Measurements from ENCODE around the gene LRRC7. TPM values are rescaled to one million over a fixed set of nuclear protein-coding genes. Genes with fewer than 3 reads are reported as not detected.

The LRRC7 gene
- total RNA-seq, 1 experiment from 2014 or later: not detected

- ChIA-PET POLR2A (no interaction called here), CTCF (no interaction called here)
- intact Hi-C loops (cut with micrococcal nuclease; ENCODE audit: unreplicated experiment) (no loop called here), in situ Hi-C loops (cut with HindIII; ENCODE audit: low pct_unique_long_range_greater_than_20kb, low sequenced_read_pairs) (no loop called here)
- H3K36me3 ChIP-seq (ENCODE audit: control insufficient read depth, insufficient read depth, low read length): no peaks in the 10 kb centered on the region
- ATAC-seq (no peak), DNase-seq (ENCODE audit: low read depth, low spot score) (no peak)
- H3K9me3 ChIP-seq (ENCODE audit: control insufficient read depth, insufficient read depth, low read depth, low read length): no peaks in the 10 kb centered on the region
- H3K4me3 ChIP-seq (ENCODE audit: low read depth in 2 of 2, low read length in 2 of 2): no peak overlapping the region
- H3K27me3 ChIP-seq (ENCODE audit: control insufficient read depth, insufficient read depth, low read length): no peaks in the 10 kb centered on the region
- no peaks in the 10 kb centered on the region for H3K4me1 ChIP-seq (ENCODE audit: control insufficient read depth, insufficient read depth, low read length)
- BruUV-seq (replicated peaks): no TSS peak
- TF ChIP-seq SIN3A (IDR thresholded peaks at IDR 0.05; ENCODE audit: borderline replicate concordance, insufficient read depth, low read depth, low read length) (no peak), POLR2AphosphoS5 (IDR thresholded peaks at IDR 0.05; ENCODE audit: low read depth, low read length) (no peak), TCF7L2 (IDR thresholded peaks at IDR 0.05; ENCODE audit: low read depth, low read length) (no peak), REST (IDR thresholded peaks at IDR 0.05; ENCODE audit: insufficient read depth in 1 of 2, low read depth in 2 of 2, low read length in 1 of 2) (no peak), CTCF (IDR thresholded peaks at IDR 0.05) (no peak)
- H3K27ac ChIP-seq (ENCODE audit: low read length): no peak overlapping the region
These were observed 126.4 kb downstream of the LRRC7 start for GRCh38 chr1:69693921-69694675.

GRCh38 chr1:69697340-69697739 lies 129.6 kb downstream of the LRRC7 start:
- intact Hi-C loops (cut with micrococcal nuclease; ENCODE audit: unreplicated experiment) (no loop called here), in situ Hi-C loops (cut with HindIII; ENCODE audit: low pct_unique_long_range_greater_than_20kb, low sequenced_read_pairs) (no loop called here)
- no peak overlapping the region for H3K4me3 ChIP-seq (ENCODE audit: low read depth in 2 of 2, low read length in 2 of 2)
- no peak for DNase-seq (ENCODE audit: low read depth, low spot score)
- no peaks in the 10 kb centered on the region for H3K36me3 ChIP-seq (ENCODE audit: control insufficient read depth, insufficient read depth, low read length)
- no peaks in the 10 kb centered on the region for H3K4me1 ChIP-seq (ENCODE audit: control insufficient read depth, insufficient read depth, low read length)
- H3K27me3 ChIP-seq (ENCODE audit: control insufficient read depth, insufficient read depth, low read length): no peaks in the 10 kb centered on the region
- no TSS peak for BruUV-seq (replicated peaks)
- ChIA-PET POLR2A (no interaction called here), CTCF (no interaction called here)
- no peaks in the 10 kb centered on the region for H3K9me3 ChIP-seq (ENCODE audit: control insufficient read depth, insufficient read depth, low read depth, low read length)
- TF ChIP-seq CTCF (IDR thresholded peaks at IDR 0.05): no peak
- TF ChIP-seq SIN3A (IDR thresholded peaks at IDR 0.05; ENCODE audit: borderline replicate concordance, insufficient read depth, low read depth, low read length): no peak
- TF ChIP-seq TCF7L2 (IDR thresholded peaks at IDR 0.05; ENCODE audit: low read depth, low read length): no peak
- TF ChIP-seq POLR2AphosphoS5 (IDR thresholded peaks at IDR 0.05; ENCODE audit: low read depth, low read length): no peak
- TF ChIP-seq REST (IDR thresholded peaks at IDR 0.05; ENCODE audit: insufficient read depth in 1 of 2, low read depth in 2 of 2, low read length in 1 of 2): no peak
- H3K27ac ChIP-seq (ENCODE audit: low read length): no peak overlapping the region
- no peak for ATAC-seq

All from Panc1 (cell line).